ENCODE results near the gene GAN.

GAN gene

DNA sequence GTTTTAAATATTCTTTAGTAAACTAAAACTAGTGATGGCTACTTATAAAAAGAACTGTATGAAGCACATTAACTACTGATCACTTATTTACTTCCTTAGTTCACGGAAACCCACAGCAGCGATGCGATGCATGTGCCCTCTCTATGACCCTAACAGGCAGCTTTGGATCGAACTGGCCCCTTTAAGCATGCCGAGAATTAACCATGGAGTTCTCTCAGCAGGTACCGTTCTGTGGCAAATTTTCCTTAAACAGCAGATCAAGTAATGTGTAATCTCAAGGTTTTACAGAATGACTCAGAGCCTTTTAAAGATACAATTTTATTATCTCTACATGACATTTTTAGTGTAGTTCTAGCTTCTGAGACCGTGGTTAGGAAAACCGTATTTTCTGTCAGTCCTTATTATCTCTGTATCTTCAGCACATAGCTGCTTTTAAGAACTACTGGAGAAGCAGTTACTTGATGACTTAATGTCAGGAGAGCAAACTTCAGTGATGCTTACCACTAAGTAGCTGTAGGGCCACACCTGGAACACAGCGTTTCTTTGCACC, 43.0 kb downstream of the GAN start:
- no peak for DNase-seq (ENCODE audit: low spot score)

DNA sequence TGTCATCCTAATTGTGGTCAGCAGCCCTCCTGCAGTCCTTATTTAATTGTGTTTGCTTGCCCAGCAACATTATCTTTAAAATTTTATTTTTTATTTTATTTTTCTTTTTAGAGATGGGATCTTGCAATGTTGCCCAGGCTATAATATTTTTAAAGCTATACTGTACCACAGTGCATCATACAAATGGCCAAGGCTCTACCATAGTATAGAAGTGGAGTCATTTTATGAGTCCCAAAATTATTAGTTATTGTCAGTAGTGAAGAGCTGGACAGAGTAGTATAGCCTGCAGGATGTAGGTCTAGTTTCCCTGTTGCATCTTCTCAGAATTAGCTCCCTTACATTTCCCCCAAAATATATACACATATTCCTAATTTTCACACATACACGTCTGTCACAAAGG, 44.1 kb downstream of the GAN start:
- no peak for DNase-seq (ENCODE audit: low spot score)

DNA sequence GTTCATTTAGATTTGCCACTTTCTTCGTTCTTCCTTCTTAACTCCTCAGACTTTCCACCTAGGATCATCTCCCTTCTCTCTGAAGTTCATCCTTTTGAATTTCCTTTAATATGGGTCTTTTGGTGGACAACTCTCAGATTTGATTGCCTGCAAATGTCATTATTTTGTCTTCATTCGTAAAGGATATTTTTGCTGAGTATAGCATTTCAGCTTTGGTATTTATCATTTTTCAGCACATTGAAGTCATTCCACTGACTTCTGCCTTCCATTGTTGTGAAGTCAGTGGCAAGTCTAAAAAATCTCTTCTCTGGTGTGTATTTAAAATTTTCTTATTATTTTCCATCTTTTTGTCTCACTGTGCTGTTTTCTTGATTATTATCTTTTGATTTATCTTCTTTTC, 45.4 kb downstream of the GAN start:
- no peak for DNase-seq (ENCODE audit: low spot score)

DNA sequence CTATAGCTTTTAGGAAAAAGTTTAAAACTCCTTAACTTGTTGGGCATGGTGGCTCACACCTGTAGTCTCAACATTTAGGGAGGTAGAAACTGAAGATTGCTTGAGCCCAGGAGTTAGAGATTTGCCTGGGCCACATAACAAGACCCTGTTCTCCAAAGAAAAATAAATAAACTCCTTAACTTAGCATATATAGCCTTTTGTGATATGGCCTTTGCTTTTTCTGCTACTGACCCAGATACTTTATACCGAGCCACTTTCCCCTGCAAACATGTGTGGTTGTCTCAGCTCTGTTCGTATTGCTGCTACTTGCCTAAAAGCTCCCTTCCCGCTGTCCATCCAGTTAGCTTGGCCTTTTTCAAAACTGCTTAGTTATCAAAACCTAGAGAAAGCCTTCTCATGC, 51.0 kb downstream of the GAN start:
- no peak for DNase-seq (ENCODE audit: low spot score)

DNA sequence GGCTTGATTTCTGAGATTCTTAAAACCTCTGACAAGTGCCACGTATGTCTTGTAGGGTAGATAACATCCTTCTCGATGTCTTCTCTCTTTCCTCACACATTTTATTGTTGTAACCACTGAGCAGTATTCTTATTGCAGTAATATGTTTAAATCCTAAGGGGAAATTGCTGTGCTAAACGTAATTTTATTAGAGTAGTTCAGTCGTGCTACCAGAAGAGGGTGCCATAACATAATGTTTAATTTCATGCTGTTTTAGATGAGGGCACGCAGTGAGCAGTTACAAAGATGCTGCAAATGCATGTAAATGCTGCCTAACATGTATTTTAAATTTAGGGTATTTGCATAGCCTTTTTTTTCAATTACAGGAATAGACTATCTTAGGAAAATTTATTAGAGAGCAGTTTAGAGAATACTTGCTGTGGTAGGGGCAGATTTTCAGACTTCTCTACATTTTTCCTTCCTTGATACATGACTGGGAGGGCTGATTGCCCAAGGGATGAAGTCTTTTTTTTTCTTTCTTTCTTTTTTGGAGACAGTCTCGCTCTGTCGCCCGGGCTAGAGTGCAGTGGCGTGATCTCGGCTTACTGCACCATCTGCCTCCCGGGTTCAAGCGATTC, 51.7 kb downstream of the GAN start:
- peak; percentile 64 for DNase-seq (ENCODE audit: low spot score)

DNA sequence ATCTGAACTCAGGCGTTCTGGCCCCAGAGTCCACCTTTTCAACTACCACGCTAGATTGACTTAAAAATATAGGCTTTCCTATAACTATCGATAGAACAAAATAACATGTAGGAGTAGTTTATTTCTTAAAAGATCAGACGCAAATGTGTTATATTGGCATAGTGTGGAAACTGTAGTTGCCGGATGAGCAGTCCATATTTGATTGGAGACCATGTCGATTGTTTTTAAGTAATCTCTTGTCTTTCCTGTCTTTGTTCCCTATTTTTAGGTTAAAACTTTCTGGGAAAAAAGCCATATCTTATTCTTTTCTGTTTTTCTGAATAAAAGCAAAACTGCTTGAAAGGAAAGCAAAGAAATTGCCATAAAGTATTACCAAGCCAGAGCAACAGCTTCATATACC, 53.1 kb downstream of the GAN start:
- DNase-seq (ENCODE audit: low spot score), result no peak

DNA sequence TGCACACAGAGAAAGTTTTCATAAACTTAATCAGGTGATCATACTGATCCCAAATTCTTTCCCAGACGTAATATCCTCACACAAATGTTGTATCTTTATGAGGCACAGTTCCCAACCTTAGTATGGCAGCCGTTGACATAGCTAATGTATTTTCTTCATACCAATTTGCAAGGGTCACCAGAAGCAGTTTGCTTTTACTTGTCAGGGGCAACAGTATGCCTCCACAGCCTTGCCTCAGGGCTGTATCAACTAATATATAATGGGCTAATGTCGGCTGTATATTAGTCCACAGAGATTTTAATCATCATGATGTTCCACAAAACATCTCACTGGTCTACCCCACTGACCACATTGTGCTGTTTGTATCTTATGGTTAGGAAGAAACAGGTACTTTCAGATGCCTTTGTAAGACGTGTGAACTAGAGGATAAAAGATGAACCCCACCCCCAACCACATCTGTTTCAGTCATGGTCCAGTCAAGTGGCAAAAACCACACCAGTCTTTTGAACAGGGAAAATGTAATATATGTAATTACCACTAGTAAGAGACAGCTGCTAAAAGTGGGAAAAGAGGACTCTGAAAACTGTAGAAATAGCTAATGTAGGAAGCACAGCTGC, 55.2 kb downstream of the GAN start:
- no peak for DNase-seq (ENCODE audit: low spot score)

DNA sequence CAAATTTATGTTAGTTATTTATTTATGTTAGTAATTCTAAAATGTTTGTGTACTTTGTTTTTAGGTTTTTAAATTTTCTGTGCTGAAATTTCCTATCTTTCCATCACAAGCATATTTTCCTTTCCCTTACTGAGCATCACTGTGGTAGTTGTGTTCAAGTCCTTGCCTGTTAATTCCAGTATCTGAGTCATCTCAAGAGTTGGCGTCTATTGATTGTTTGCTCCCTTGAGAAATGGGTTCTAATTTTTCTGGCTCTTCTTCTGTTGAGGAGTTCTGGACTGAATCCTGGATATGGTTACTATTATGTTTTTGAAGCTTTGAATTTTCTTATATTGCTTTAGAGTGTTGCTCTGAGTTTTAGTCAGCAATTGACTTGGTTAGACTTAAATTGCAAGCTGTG, 56.3 kb downstream of the GAN start:
- DNase-seq (ENCODE audit: low spot score), result no peak

DNA sequence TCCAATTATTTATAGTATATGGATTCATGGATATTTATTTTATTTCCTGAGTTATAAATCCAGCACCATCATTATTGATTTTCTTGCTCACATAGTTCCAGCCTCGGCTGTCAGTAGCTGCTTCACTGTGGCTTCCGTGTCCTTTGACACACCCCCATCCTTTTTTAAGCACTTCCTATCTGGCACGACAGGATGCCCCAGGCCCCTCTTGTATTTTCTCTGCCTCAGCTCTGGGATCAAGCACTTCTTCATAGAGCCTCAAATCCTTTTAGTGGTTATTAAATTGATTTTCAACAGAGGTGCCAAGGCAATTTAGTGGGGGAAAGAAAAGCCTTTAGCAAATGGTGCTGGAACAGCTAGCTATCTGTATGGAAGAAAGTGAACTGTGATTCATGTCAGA, 59.8 kb downstream of the GAN start:
- DNase-seq (ENCODE audit: low spot score), result no peak

DNA sequence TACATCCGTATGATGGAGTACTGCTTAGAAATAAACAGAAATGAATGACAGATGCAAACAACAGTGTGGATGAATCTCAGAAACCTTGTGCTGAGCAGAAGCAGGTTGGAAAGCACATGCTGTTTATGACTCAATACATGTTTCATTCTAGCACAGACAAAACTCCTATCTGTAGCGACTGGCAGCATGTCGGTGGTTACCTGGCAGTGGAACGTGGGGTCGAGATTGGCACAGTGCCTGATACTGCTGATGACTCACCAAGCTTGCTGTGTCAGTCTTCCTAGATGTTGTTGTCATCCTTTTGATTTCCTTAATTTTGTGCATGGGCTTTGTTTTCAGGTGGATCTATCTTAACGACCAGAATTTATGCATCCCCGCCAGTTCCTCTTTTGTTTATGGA, 62.1 kb downstream of the GAN start:
- no peak for DNase-seq (ENCODE audit: low spot score)

DNA sequence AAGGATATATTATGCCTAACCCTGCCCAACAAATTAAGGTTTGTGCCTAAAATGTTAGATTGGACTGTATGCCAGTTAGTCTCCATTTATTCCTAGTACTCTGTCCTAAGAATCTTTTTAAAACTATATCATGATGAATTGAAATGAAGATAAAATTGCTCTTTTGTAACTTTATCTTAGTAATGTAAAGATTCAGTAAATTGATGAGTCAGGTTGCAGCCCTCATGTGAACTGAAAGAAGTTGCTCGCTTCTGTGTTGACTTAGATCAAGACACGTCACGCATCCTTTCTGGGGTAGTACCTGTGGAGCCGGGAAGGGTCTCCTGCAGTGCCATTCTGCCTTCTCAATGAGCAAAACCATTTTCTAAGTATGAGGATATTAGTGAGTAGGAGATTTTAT, 63.3 kb downstream of the GAN start:
- no peak for DNase-seq (ENCODE audit: low spot score)

DNA sequence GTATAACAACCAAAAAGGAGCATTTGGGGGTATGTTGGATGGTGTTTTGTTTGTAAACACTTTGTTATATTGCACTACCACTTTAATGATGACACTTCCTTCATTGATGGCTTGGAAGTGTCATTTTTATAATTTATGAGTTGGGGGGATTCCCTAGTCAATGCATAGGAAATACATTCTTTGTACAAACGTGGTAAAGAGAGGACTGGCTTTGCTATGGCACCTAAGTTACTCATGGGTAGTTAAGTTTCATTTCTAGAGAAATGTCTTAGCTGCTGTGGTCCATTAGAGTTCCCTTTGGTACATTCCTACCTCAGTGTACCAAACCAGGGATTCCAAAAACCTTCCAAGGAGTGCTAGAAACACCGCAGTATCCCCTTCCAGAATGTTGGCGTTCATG, 66.2 kb downstream of the GAN start:
- no peak for DNase-seq (ENCODE audit: low spot score)

DNA sequence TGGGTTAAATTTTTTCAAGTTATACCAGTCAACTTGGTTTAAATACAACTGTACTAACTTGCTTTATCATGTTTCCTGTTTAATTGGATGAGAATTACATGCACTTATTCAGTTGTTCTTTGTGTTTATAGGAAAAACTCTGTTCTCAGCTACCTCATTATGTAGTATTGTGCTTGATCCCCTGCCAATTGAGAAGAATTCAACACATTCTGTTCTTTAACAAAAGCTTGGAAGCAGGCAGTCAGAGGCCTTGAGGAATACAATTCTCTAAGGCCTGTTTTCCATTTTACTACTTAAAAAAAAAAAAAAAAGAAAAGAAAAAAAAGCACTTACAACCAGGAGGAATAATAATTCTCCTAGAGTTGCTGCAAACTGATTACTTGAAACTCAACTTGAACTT, 69.2 kb downstream of the GAN start:
- DNase-seq (ENCODE audit: low spot score), result no peak

DNA sequence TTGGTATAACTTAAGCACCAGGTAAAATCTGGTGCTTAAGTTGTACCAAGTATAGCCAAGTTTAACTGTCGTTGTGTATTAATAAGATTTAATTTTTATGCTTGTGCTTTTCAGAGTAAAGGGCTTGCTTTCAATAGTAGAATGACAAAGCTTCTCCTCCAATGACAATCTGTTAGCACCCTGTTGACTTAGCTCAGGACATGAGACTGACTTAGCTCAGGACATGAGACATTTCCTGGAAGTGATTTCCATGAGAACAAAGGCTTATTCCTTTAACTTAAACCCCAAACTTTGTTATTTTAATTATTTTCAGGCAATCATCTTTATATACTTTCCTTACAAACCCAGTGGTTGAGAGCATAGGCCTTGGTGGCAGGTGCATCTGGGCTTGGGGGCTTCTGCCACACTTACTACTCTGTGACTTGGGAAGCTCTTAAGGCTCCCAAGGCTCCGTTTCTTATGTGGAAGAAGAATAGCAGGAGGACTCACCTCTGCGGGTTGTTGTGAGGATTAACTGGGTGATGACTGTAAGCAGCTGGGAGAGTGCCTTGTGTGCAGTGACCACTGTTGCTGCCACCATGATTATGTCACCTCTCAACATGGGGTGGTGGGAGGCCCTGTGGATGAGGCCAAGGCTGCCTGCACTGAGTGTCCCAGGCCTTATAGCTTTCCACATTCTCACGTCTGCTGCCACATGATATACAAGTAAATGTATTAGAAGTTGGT, 70.4 kb downstream of the GAN start:
- no peak for DNase-seq (ENCODE audit: low spot score)

DNA sequence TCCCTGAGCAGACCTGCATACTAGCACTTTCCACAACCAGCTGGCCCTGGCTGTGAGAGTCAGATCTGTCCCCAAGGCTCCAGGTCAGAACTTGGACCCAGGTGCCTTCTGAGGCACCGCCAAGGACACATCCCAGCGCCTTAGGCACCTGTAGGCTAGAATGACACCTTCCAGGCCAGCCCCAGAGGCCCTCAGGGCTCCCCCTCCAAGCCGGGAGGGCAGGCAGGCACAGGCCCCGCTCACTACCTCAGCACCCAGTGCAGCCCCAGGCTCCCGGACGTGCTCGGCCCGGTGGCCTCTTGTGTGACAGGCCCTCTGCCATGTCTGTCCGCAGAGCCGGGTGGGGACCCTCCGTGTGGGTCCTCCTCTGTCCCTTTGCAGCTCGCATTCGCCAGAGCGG, 73.6 kb downstream of the GAN start:
- no peak for DNase-seq (ENCODE audit: low spot score)

DNA sequence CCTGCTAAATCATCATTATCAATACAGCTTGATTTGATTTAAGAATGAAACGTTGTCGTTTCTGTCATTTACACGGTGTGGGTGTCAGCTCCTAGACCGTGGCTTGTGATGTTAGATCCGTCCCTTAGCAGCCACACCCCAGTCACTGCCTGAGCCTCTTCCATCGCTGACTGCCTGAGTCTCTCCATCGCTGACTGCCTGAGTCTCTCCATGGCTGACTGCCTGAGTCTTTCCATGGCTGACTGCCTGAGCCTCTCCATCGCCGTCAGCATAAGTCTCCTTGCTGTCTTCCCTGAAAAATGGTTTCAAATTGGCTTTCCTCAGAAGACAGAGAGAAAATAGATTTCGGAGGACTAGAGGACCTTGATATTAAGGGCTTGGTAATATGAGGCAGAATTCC, 76.1 kb downstream of the GAN start:
- DNase-seq (ENCODE audit: low spot score), result no peak

DNA sequence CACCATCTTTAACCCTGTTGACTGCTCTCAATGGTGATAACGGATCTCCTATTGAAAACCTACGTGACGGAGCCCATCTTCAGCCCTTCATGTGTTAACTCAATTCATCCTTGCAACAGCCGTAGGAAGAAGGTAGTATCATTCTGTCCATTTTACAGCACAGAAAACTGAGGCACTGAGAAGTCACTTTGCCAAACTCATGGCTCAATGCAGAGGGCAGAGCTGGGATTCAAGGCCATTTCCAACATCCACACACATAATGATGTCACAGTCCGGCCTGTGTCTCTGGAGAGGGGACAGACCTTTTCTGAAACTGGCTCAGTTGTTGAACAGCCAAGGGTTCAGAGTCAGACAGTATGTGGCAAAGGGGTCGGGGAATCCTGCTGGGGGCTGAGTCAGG, 77.2 kb downstream of the GAN start:
- no peak for DNase-seq (ENCODE audit: low spot score)

DNA sequence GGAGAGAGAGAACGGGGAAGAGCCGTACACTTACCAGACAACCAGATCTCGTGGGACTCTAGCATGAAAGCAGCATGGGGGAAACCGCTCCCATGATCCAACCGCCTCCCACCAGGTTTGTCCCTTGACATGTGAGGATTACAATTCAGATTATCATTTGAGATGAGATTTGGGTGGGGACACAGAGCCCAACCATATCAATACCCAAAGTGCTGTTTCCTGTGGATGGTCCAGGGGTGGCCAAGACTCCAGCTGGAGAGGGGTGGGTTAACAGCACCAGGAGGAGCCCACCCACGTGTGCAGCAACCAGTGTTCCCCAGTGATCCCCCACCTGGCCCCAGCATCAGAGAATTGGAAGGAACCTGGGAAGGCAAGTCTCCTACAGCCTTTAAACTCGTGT, 79.7 kb downstream of the GAN start:
- no peak for DNase-seq (ENCODE audit: low spot score)

DNA sequence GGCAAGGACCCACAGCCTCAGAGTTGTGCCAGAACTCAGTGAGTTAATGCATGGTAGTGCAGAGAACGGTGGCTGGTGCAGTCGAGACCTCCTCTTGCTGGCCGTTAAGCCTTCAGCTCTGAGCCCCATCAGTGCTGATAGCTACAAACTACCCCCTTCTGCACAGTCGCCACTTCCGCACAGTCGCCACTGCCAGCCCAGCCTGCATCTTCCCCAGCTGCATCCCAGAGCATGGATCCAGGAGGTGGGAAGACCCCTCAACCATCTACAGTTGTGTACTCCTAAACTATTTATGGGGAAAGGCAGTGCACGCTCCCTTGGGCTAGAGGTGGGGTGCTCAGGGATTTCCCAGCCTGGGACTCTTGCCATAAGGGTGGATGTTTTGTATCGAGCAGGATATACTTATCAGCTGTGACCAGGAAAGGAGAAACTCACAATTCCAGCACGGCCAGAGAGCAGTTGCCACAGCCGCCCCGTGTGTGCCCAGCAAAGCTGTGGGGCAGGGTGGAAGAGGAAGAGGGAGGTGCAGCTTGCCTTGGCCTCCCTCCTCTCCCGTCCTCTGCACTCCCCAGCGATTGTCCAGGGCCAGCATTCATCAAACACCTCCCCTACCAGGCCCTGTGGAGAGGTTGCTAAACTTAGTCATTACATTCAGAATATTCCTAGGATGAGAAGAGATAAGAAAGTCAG, 80.3 kb downstream of the GAN start:
- no peak for DNase-seq (ENCODE audit: low spot score)

DNA sequence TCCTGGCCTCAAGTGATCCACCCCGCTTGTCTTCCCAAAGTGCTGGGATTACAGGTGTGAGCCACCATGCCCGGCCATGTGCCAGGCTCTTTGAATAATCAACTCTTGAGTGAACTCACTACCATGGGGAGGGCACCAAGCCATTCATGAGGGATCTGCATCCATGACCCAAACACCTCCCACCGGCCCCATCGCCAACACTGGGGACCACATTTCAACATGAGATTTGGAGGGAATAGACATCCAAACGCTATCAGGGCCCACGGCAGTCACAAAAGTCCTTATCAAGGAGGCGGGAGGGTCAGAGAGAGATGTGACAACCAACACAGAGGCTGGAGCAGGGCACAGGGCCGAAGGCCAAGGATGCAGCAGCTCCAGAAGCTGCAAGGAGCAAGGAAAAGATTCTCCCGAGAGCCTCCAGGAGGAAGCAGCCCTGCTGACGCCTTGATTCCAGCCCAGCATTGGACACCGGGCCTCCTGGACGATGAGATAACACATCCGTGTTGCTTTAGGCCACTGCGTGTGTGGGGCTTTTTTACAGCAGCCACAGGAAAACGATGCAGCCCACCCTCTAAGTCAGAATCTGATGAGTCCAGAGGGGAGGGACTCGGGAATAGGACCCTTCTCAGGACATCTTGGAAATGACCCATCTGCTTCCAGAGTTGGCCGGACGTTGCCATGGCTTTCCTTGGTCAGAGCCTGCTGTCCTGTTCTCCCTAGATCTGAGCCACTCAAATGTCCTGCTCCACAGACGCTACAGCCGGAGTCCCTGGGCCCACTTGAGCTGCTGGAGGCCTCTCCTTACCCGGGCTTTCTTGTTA, 82.5 kb downstream of the GAN start:
- no peak for DNase-seq (ENCODE audit: low spot score)

DNA sequence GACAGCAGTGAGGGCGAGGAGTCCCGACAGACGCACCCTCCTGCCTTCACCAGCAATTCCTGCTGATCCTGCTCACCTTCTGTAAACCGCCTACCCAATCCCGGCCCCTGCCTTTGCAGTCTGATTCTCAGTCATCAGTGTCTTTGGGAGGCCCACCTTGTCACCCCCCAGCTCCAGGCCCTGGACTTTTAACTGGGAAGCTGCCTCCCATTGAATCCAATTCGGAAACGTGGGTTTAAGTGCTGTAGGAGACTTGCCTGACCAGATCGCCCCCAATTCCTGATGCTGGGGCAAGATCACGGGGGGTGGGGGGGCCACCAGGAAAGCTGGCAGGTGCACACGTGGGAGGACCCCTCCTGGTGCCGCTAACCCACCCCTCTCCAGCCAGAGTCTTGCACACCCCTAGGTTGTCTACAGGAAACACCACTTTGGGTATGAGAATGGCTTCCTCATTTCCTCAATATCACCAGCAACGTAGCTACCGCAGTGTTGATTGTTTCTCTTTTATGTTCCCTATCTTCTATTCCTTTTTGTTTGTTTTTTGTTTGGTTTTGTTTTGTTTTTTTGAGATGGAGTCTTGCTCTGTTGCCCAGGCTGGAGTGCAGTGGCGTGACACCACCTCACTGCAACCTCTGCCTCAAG, 83.2 kb downstream of the GAN start:
- DNase-seq (ENCODE audit: low spot score), result no peak

DNA sequence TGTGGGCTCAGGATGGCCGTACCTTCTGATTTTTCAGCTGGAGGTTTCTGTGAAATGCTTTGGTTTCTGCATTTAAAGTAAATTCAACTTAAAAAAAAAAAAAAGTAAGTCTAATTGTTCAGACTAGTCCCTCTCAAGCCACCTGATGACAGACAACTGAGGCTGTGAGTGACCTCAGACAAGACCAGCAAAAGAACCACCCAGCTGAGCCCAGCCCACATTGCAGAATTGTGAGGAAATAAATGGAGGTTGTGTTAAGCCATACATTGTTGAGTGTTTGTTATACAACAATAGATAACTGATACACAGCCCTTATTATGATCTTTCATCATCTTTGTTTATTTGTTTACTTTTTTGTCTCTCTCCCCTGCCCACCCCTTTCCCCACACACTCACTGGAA, 85.1 kb downstream of the GAN start:
- no peak for DNase-seq (ENCODE audit: low spot score)
